HCT116 (cell line): Measurements from ENCODE around the gene MBNL2. TPM values are rescaled to one million over a fixed set of nuclear protein-coding genes. Genes with fewer than 3 reads are reported as not detected.

Experiments
- ATAC-seq: fragments of 200-7000 bp; cut with Tn5 transposase; 2 replicates; pipeline ENCODE4 v1.9.1; 2020; ENCODE audit warnings: mild to moderate bottlenecking, moderate library complexity
- BruUV-seq: library from RNA; stranded (reverse); fragments of 400-500 nt; replicated peaks from 2 replicates; lab custom pipeline; 2021; lab: Mats Ljungman, UMichigan
- CTCF ChIA-PET: fragments of 300-600 bp; sonication (Branson Sonifier 250); formaldehyde crosslinking; loops from one replicate; lab custom pipeline; 2021; ENCODE audit warnings: antibody characterized with exemption; lab: Charles Lee
- POLR2A ChIA-PET: fragments of 300-600, 350-600 bp; sonication (Branson Sonifier 250); formaldehyde crosslinking; loops from one replicate; lab custom pipeline; 2021; ENCODE audit warnings: antibody characterized with exemption; lab: Charles Lee
- RAD21 ChIA-PET, 2 experiments: fragments of 300-600 bp; sonication (Branson Sonifier 250); formaldehyde crosslinking; loops; one replicate each; lab custom pipeline; 2023; ENCODE audit warnings: low total read pairs in 2 of 2; ENCODE audit not compliant: uncharacterized antibody in 2 of 2, unreplicated experiment in 2 of 2, low non-redundant PET in 1 of 2; lab: Charles Lee
- DNase-seq: peaks from one replicate; pipeline ENCODE4 v3.0.0-alpha.2; 2010; ENCODE audit warnings: low read depth, low spot score
- H2AFZ ChIP-seq: fragments of 200-600 bp; shearing (Covaris generic), sonication (generic); 2 replicates; pipeline ENCODE4 v1.6.1; 2017; ENCODE audit warnings: low read depth, mixed run types, mixed read lengths, antibody characterized with exemption, low read length; ENCODE audit not compliant: poor library complexity, severe bottlenecking
- H3K27ac ChIP-seq: 2 replicates; pipeline ENCODE4 v1.5.1; 2012; ENCODE audit warnings: low read depth, low read length
- H3K27me3 ChIP-seq: fragments of 200-600 bp; sonication (generic); 2 replicates; pipeline ENCODE4 v1.6.1; 2016; ENCODE audit warnings: mixed run types, low read length, mixed read lengths; ENCODE audit not compliant: insufficient read depth
- H3K36me3 ChIP-seq, 2 experiments: fragments of 200-500 bp in 1 of 2; fragments of 200-600 bp in 1 of 2; sonication (Bioruptor generic) in 1 of 2; sonication (generic) in 1 of 2; 2 replicates each; pipeline versions ENCODE4 v1.5.1 to v1.6.1; 2014 to 2016; ENCODE audit warnings: low read length in 2 of 2, inconsistent platforms in 1 of 2, mixed read lengths in 1 of 2, mixed run types in 1 of 2; ENCODE audit not compliant: insufficient read depth in 2 of 2, control insufficient read depth in 1 of 2
- H3K4me1 ChIP-seq, 2 experiments: fragments of 200-600 bp in 1 of 2; sonication (generic) in 1 of 2; 2 replicates each; pipeline versions ENCODE4 v1.5.1 to v1.6.1; 2012 to 2017; ENCODE audit warnings: low read length in 2 of 2, inconsistent platforms in 1 of 2, mild to moderate bottlenecking in 1 of 2, mixed read lengths in 1 of 2, mixed run types in 1 of 2, moderate library complexity in 1 of 2; ENCODE audit not compliant: insufficient read depth in 2 of 2, control insufficient read depth in 1 of 2
- H3K4me2 ChIP-seq: fragments of 200-600 bp; sonication (generic); 2 replicates; pipeline ENCODE4 v1.6.1; 2017; ENCODE audit warnings: mixed run types, low read length, mixed read lengths
- H3K4me3 ChIP-seq, 2 experiments: fragments of 200-600 bp in 1 of 2; sonication (generic) in 1 of 2; replicated peaks in 1 of 2; 2 replicates each; pipeline ENCODE4 v1.5.1; 2011 to 2016; ENCODE audit warnings: low read length in 2 of 2, control low read depth in 1 of 2, low read depth in 1 of 2, mild to moderate bottlenecking in 1 of 2, mixed read lengths in 1 of 2, mixed run types in 1 of 2
- H3K79me2 ChIP-seq: fragments of 200-600 bp; sonication (generic); 2 replicates; pipeline ENCODE4 v1.6.1; 2017; ENCODE audit warnings: mild to moderate bottlenecking, mixed run types, low read length, moderate library complexity, mixed read lengths; ENCODE audit not compliant: insufficient read depth
- H3K9ac ChIP-seq: fragments of 200-600 bp; sonication (generic); 2 replicates; pipeline ENCODE4 v1.6.1; 2016; ENCODE audit warnings: low read length, mixed read lengths
- H3K9me2 ChIP-seq: fragments of 200-600 bp; sonication (generic), shearing (Covaris generic); 2 replicates; pipeline ENCODE4 v1.6.1; 2017; ENCODE audit warnings: mixed run types, mild to moderate bottlenecking, moderate library complexity; ENCODE audit not compliant: insufficient read depth
- H3K9me3 ChIP-seq, 2 experiments: fragments of 200-500 bp in 1 of 2; fragments of 200-600 bp in 1 of 2; sonication (Bioruptor generic) in 1 of 2; sonication (generic) in 1 of 2; 2 replicates each; pipeline ENCODE4 v1.6.1; 2014 to 2017; ENCODE audit warnings: low read length in 2 of 2, mixed read lengths in 2 of 2, inconsistent platforms in 1 of 2, low read depth in 1 of 2, mild to moderate bottlenecking in 1 of 2, mixed run types in 1 of 2, moderate library complexity in 1 of 2; ENCODE audit not compliant: control insufficient read depth in 1 of 2, insufficient read depth in 1 of 2
- H4K20me1 ChIP-seq: fragments of 200-600 bp; sonication (generic), shearing (Covaris generic); 2 replicates; pipeline ENCODE4 v1.6.1; 2017; ENCODE audit warnings: mixed run types, mild to moderate bottlenecking, moderate library complexity; ENCODE audit not compliant: insufficient read depth
- CBX3 ChIP-seq: IDR thresholded peaks from 2 replicates; pipeline ENCODE4 v1.6.1; 2012; ENCODE audit warnings: low read depth
- CEBPB ChIP-seq: IDR thresholded peaks from 2 replicates; pipeline ENCODE4 v1.6.1; 2012; ENCODE audit warnings: low read depth
- EGR1 ChIP-seq: IDR thresholded peaks from 2 replicates; pipeline ENCODE4 v1.6.1; 2012; ENCODE audit warnings: low read depth
- EZH2 ChIP-seq: fragments of 200-600 bp; sonication (generic); IDR thresholded peaks from 2 replicates; pipeline ENCODE4 v1.6.1; 2017; ENCODE audit warnings: antibody characterized with exemption, mixed run types
- EZH2phosphoT487 ChIP-seq: fragments of 200-600 bp; IDR thresholded peaks from 2 replicates; pipeline ENCODE4 v1.6.1; 2018; ENCODE audit warnings: antibody characterized with exemption, borderline replicate concordance
- FOSL1 ChIP-seq: IDR thresholded peaks from 2 replicates; pipeline ENCODE4 v1.6.1; 2012; ENCODE audit warnings: low read depth
- POLR2AphosphoS5 ChIP-seq: IDR thresholded peaks from 2 replicates; pipeline ENCODE4 v1.6.1; 2011; ENCODE audit warnings: mild to moderate bottlenecking, low read depth, low read length, moderate library complexity
- REST ChIP-seq: IDR thresholded peaks from 2 replicates; pipeline ENCODE4 v1.6.1; 2012; ENCODE audit warnings: low read depth
- SP1 ChIP-seq: IDR thresholded peaks from 2 replicates; pipeline ENCODE4 v1.6.1; 2012; ENCODE audit warnings: low read depth
- TCF7L2 ChIP-seq: IDR thresholded peaks from 2 replicates; pipeline ENCODE4 v1.7.0; 2011; ENCODE audit warnings: borderline replicate concordance, inconsistent platforms; ENCODE audit not compliant: insufficient read depth, insufficient read length; ENCODE audit errors: extremely low read depth
- ZFX ChIP-seq: fragments of 450-650 bp; IDR thresholded peaks from 2 replicates; pipeline ENCODE4 v1.6.1; 2017
- ZNF274 ChIP-seq: fragments of 200-500 bp; sonication (Bioruptor generic); IDR thresholded peaks from 2 replicates; pipeline ENCODE4 v1.6.1; 2014; ENCODE audit warnings: mild to moderate bottlenecking, low read depth, low read length, inconsistent platforms
- intact Hi-C: fragments of 100-400 bp; cut with micrococcal nuclease; formaldehyde crosslinking; loops from 2 replicates; pipeline ENCODE4 v1.10.0; 2022
- total RNA-seq: library from RNA; stranded (reverse); gene quantifications from one replicate; pipeline ENCODE4 v1.2.1, GENCODE V29; 2021; ENCODE audit not compliant: unreplicated experiment
- TF ChIP-seq, protein P1 (sequence below): IDR thresholded peaks from 2 replicates; pipeline ENCODE4 v1.6.1; 2012

MBNL2 gene
- total RNA-seq, 1 experiment from 2014 or later = 73.9 TPM

GRCh38 chr13:97258801-97259200 lies 36.7 kb downstream of the MBNL2 start:
- BruUV-seq = no TSS peak
- ChIA-PET CTCF (no interaction called here), RAD21 (no interaction called here), POLR2A (interaction anchor here (1.0 to 2.9 kb wide), 4 partner anchors 9 to 117 kb away, joined by 3 to 11 read pairs (median 6); no protein-coding TSS in a partner anchor)
- Histone ChIP-seq H4K20me1 (no peaks in the 10 kb centered on the region), H3K27ac (peak overlapping the region; percentile 100), H3K9me3 (no peaks in the 10 kb centered on the region), H3K4me1 (peaks cover 89 to 97% of the 10 kb centered on the region in 2 experiments), H2AFZ (no peak overlapping the region), H3K4me2 (peak overlapping the region; percentile 71), H3K4me3 (peak overlapping the region in 1 of 2 experiments; percentile 39; a peak in 2 of 4 replicates), H3K9me2 (no peaks in the 10 kb centered on the region), H3K36me3 (no peaks in the 10 kb centered on the region; a peak in 1 of 4 replicates), H3K27me3 (no peaks in the 10 kb centered on the region), H3K79me2 (peaks cover 63% of the 10 kb centered on the region), H3K9ac (peak overlapping the region; percentile 69)
- TF ChIP-seq REST (no peak), CBX3 (no peak), EZH2phosphoT487 (no peak), CEBPB (no peak), TCF7L2 (no peak), FOSL1 (no peak), SP1 (no peak), ZNF274 (no peak), EGR1 (no peak), ZFX (no peak), POLR2AphosphoS5 (no peak), EZH2 (no peak)
- TF ChIP-seq, protein P1, sequence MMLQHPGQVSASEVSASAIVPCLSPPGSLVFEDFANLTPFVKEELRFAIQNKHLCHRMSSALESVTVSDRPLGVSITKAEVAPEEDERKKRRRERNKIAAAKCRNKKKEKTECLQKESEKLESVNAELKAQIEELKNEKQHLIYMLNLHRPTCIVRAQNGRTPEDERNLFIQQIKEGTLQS = no peak
- ATAC-seq (peak; percentile 1; the same call in 1 of the 2 replicates), DNase-seq (no peak)
- intact Hi-C loops = loop anchor here (5.0 kb wide), 1 partner anchor 116 kb away; no protein-coding TSS in a partner anchor
